Mesenchymal stem cell (in vitro differentiated cells and primary cell): Measurements from ENCODE around the gene KIF26B.

Source experiments
- DNase-seq: peaks from one replicate; pipeline ENCODE4 v3.0.0-alpha.2; 2013
- H2AFZ ChIP-seq: one replicate; pipeline ENCODE4 v1.6.1; 2013; ENCODE audit warnings: low read depth, mild to moderate bottlenecking, control low read depth, inconsistent platforms, low read length, moderate library complexity
- H2AK5ac ChIP-seq: 2 replicates; pipeline ENCODE4 v1.6.1; 2013; ENCODE audit warnings: low read length, moderate library complexity, mild to moderate bottlenecking, inconsistent platforms; ENCODE audit not compliant: severe bottlenecking
- H2BK120ac ChIP-seq: one replicate; pipeline ENCODE4 v1.6.1; 2013; ENCODE audit warnings: low read depth, mild to moderate bottlenecking, inconsistent platforms, low read length, moderate library complexity
- H2BK12ac ChIP-seq, 2 experiments: one replicate each; pipeline ENCODE4 v1.6.1; 2013; ENCODE audit warnings: inconsistent platforms in 2 of 2, low read length in 2 of 2, mild to moderate bottlenecking in 2 of 2, moderate library complexity in 2 of 2, control low read depth in 1 of 2
- H2BK15ac ChIP-seq: one replicate; pipeline ENCODE4 v1.6.1; 2013; ENCODE audit warnings: mild to moderate bottlenecking, low read depth, inconsistent platforms; ENCODE audit not compliant: poor library complexity, severe bottlenecking
- H2BK5ac ChIP-seq: 2 replicates; pipeline ENCODE4 v1.6.1; 2013; ENCODE audit warnings: low read depth, mild to moderate bottlenecking, low read length, control low read depth, inconsistent platforms; ENCODE audit not compliant: poor library complexity, severe bottlenecking
- H3K14ac ChIP-seq, 2 experiments: one replicate each; pipeline ENCODE4 v1.6.1; 2013; ENCODE audit warnings: inconsistent platforms in 2 of 2, low read length in 2 of 2, control low read depth in 1 of 2, mild to moderate bottlenecking in 1 of 2, moderate library complexity in 1 of 2
- H3K18ac ChIP-seq, 2 experiments: one replicate each; pipeline ENCODE4 v1.6.1; 2013; ENCODE audit warnings: inconsistent platforms in 2 of 2, low read length in 2 of 2, control low read depth in 1 of 2, low read depth in 1 of 2, mild to moderate bottlenecking in 1 of 2
- H3K23ac ChIP-seq, 2 experiments: one replicate each; pipeline ENCODE4 v1.6.1; 2013; ENCODE audit warnings: inconsistent platforms in 2 of 2, low read length in 2 of 2, mild to moderate bottlenecking in 2 of 2, moderate library complexity in 2 of 2, control low read depth in 1 of 2
- H3K27ac ChIP-seq: 2 replicates; pipeline ENCODE4 v1.5.1; 2013; ENCODE audit warnings: mild to moderate bottlenecking, moderate library complexity, low read length, control low read depth, inconsistent platforms; ENCODE audit not compliant: poor library complexity, severe bottlenecking
- H3K27me3 ChIP-seq, 2 experiments: 2 replicates each; pipeline versions ENCODE4 v1.6.1 to v1.7.0; 2013; ENCODE audit warnings: low read length in 2 of 2, mild to moderate bottlenecking in 2 of 2, moderate library complexity in 2 of 2, control low read depth in 1 of 2, inconsistent platforms in 1 of 2; ENCODE audit not compliant: control insufficient read depth in 1 of 2, insufficient read depth in 1 of 2
- H3K36me3 ChIP-seq, 2 experiments: 2 replicates each; pipeline versions ENCODE4 v1.6.1 to v1.7.0; 2013; ENCODE audit warnings: low read length in 2 of 2, control low read depth in 1 of 2, inconsistent platforms in 1 of 2, low read depth in 1 of 2, mild to moderate bottlenecking in 1 of 2; ENCODE audit not compliant: insufficient read depth in 2 of 2, control insufficient read depth in 1 of 2
- H3K4ac ChIP-seq, 2 experiments: one replicate each; pipeline ENCODE4 v1.6.1; 2013; ENCODE audit warnings: inconsistent platforms in 2 of 2, low read length in 2 of 2, mild to moderate bottlenecking in 2 of 2, moderate library complexity in 2 of 2, control low read depth in 1 of 2, low read depth in 1 of 2
- H3K4me1 ChIP-seq: 2 replicates; pipeline ENCODE4 v1.6.1; 2013; ENCODE audit warnings: low read depth, low read length, control low read depth; ENCODE audit not compliant: control insufficient read depth, insufficient read depth
- H3K4me2 ChIP-seq: 2 replicates; pipeline ENCODE4 v1.6.1; 2013; ENCODE audit warnings: low read length, mild to moderate bottlenecking, inconsistent platforms; ENCODE audit not compliant: poor library complexity, severe bottlenecking
- H3K4me3 ChIP-seq, 2 experiments: 2 replicates each; pipeline versions ENCODE4 v1.5.1 to v1.7.0; 2013; ENCODE audit warnings: low read length in 2 of 2, mild to moderate bottlenecking in 2 of 2, control low read depth in 1 of 2, low read depth in 1 of 2; ENCODE audit not compliant: insufficient read depth in 1 of 2
- H3K79me1 ChIP-seq: replicated peaks from 2 replicates; pipeline ENCODE4 v1.6.1; 2013; ENCODE audit warnings: mild to moderate bottlenecking, control low read depth, low read length, inconsistent platforms; ENCODE audit not compliant: poor library complexity, severe bottlenecking
- H3K9ac ChIP-seq: 2 replicates; pipeline ENCODE4 v1.7.0; 2013; ENCODE audit warnings: mild to moderate bottlenecking, low read length, moderate library complexity
- H3K9me3 ChIP-seq: 2 replicates; pipeline ENCODE4 v1.7.0; 2013; ENCODE audit warnings: mild to moderate bottlenecking, low read length; ENCODE audit not compliant: control insufficient read depth
- H4K8ac ChIP-seq: one replicate; pipeline ENCODE4 v1.6.1; 2013; ENCODE audit warnings: inconsistent platforms, mild to moderate bottlenecking, low read length, moderate library complexity
- H4K91ac ChIP-seq: one replicate; pipeline ENCODE4 v1.6.1; 2013; ENCODE audit warnings: mild to moderate bottlenecking, low read length, inconsistent platforms
- WGBS: methylation state at CpG from one replicate; pipeline ENCODE4 v1.1.7; 2013; ENCODE audit warnings: mixed read lengths; 5-methylcytosine and 5-hydroxymethylcytosine counted together

The KIF26B gene

DNA sequence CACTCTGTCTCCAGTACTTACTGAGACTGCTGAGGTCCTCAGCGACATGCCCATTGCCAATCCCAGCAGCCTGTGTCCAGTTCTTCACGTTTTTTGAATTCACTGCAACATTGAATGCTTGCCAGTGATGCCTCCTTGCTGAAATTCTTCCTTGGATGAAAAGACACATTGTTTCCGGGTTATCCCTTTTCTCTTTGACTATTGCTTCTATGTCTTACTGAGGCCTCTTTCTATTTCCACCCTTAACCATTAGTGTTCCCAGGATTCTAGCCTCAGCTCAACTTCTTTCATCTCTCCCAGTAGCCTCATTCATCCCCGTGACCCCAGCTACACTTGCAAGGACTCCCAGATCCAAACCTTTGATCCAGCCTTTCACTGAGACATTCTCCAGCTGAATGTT is 46.5 kb upstream of the KIF26B start:
- Histone ChIP-seq H2BK120ac (no peak overlapping the region), H3K27ac (no peak overlapping the region), H3K36me3 (no peaks in the 10 kb centered on the region), H3K23ac (no peak overlapping the region), H3K18ac (no peak overlapping the region), H3K4me2 (no peak overlapping the region), H2AFZ (no peak overlapping the region), H4K8ac (no peak overlapping the region), H2BK15ac (no peak overlapping the region), H4K91ac (no peak overlapping the region), H3K4me3 (no peak overlapping the region), H2BK12ac (no peak overlapping the region), H2AK5ac (no peak overlapping the region), H3K4ac (no peak overlapping the region), H3K79me1 (no peaks in the 10 kb centered on the region), H3K14ac (no peak overlapping the region), H3K27me3 (no peaks in the 10 kb centered on the region), H3K9ac (no peak overlapping the region), H3K9me3 (no peaks in the 10 kb centered on the region), H2BK5ac (no peak overlapping the region), H3K4me1 (peaks cover 5% of the 10 kb centered on the region)
- 85% methylated on average over 4 of the region's 4 CpGs for WGBS
- no peak for DNase-seq

DNA sequence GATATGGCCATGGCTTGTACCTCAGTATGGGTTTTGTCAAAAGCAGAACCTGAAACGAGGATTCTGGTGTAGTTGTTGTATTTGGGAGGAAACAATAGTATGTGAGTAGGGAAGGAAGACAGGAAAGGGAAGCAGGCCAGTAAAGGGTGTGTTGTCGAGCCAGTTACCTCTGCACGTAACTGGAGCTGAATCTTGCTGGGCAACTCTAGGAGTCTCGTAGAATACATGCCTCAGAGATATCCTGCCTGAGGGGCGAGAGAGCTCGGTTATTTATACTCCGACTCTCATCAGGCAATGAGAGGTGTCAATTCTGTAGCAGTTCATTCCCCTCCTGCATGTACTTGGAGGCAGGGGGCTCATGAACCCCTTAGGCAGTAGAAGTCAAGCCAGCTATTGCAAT is 45.9 kb upstream of the KIF26B start:
- H2BK120ac ChIP-seq: no peak overlapping the region
- 92% methylated on average over 7 of the region's 7 CpGs for WGBS
- no peak overlapping the region for H4K8ac ChIP-seq

DNA sequence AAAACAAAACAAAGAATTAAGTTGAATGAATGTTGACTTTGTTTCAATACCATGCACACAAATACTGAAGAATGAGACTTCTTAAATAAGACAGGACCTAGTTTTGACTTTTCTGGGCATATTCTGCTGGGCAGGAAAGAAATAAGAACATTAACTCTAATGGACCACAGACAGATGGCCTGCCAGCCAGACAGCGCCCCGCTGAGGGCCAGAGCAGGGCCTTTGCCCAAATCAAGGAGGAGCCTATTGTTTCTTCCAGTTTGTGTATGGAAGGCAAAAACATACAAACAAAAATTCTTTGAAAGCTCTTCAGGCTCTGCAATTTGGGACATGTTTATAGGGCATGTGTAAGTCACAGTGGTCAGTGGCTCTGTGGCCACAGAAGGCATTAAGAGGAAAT is 44.4 kb upstream of the KIF26B start:
- Histone ChIP-seq H3K14ac (no peak overlapping the region), H3K27me3 (no peaks in the 10 kb centered on the region)

More for the DNA sequence above, 45.9 kb upstream of the KIF26B start:
- H3K9me3 ChIP-seq: no peaks in the 10 kb centered on the region
- no peak overlapping the region for H2BK15ac ChIP-seq
- H3K36me3 ChIP-seq: no peaks in the 10 kb centered on the region
- no peaks in the 10 kb centered on the region for H3K79me1 ChIP-seq
- no peak overlapping the region for H3K4me2 ChIP-seq
- peak overlapping the region in 1 of 2 experiments; percentile 18 for H3K14ac ChIP-seq
- no peak overlapping the region for H2AK5ac ChIP-seq
- H3K27ac ChIP-seq: no peak overlapping the region
- DNase-seq: no peak
- no peak overlapping the region for H3K18ac ChIP-seq
- H3K4me3 ChIP-seq: no peak overlapping the region
- H2AFZ ChIP-seq: no peak overlapping the region
- H3K4ac ChIP-seq: no peak overlapping the region
- no peak overlapping the region for H3K9ac ChIP-seq
- H3K23ac ChIP-seq: no peak overlapping the region
- H3K27me3 ChIP-seq: no peaks in the 10 kb centered on the region
- no peak overlapping the region for H2BK5ac ChIP-seq
- H2BK12ac ChIP-seq: no peak overlapping the region
- H3K4me1 ChIP-seq: peaks cover 5% of the 10 kb centered on the region
- no peak overlapping the region for H4K91ac ChIP-seq

GRCh38 chr1:245111073-245111472 is 43.7 kb upstream of the KIF26B start:
- Histone ChIP-seq H3K4me3 (no peak overlapping the region), H2AFZ (no peak overlapping the region), H2BK5ac (no peak overlapping the region), H4K8ac (peak overlapping the region; percentile 24), H2AK5ac (no peak overlapping the region), H3K23ac (no peak overlapping the region), H2BK12ac (no peak overlapping the region), H3K27me3 (no peaks in the 10 kb centered on the region), H3K36me3 (no peaks in the 10 kb centered on the region), H3K18ac (no peak overlapping the region), H3K9me3 (no peaks in the 10 kb centered on the region), H3K4me2 (no peak overlapping the region), H3K79me1 (no peaks in the 10 kb centered on the region), H4K91ac (no peak overlapping the region), H3K4ac (no peak overlapping the region), H3K4me1 (peaks cover 5% of the 10 kb centered on the region), H2BK15ac (no peak overlapping the region), H2BK120ac (no peak overlapping the region), H3K27ac (no peak overlapping the region), H3K9ac (no peak overlapping the region), H3K14ac (peak overlapping the region in 1 of 2 experiments; percentile 61)
- DNase-seq: no peak
- 83% methylated on average over 6 of the region's 6 CpGs for WGBS

More for the DNA sequence above, 44.4 kb upstream of the KIF26B start:
- Histone ChIP-seq H2AK5ac (no peak overlapping the region), H2BK12ac (no peak overlapping the region), H3K23ac (no peak overlapping the region), H2BK15ac (no peak overlapping the region), H3K36me3 (no peaks in the 10 kb centered on the region), H3K9me3 (no peaks in the 10 kb centered on the region), H4K91ac (no peak overlapping the region), H3K4ac (no peak overlapping the region), H3K9ac (no peak overlapping the region), H3K18ac (no peak overlapping the region), H4K8ac (no peak overlapping the region), H3K79me1 (no peaks in the 10 kb centered on the region), H3K4me3 (no peak overlapping the region), H3K27ac (no peak overlapping the region), H2AFZ (no peak overlapping the region), H2BK120ac (no peak overlapping the region), H3K4me2 (no peak overlapping the region), H3K4me1 (peaks cover 5% of the 10 kb centered on the region), H2BK5ac (no peak overlapping the region)
- no peak for DNase-seq
- 97% methylated on average over 2 of the region's 2 CpGs for WGBS
